HuH-7.5 (cell line): ENCODE measurements around the gene KDM5B.

Experiments
- DNase-seq: peaks from one replicate; pipeline ENCODE4 v3.0.0; 2011; ENCODE audit warnings: low spot score

Gene KDM5B

DNA sequence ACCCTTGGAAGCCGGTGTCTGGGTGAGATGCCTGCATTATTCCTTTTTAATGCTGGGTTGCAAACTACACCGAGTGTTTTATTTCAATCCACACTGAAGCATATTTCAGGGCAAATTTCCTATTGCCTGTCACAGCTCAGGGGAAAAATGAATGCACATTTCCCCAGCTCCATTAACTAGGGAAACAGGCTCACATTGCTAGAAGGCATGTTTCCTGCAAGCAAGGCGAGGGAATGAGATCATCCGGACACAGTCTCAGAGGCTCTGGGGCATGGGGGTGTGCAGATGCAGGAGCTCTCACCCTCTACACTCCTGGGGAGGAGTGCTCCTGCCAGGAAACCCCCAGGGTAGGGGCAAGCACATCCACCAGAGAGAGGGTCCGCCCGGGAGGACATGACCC, 122.6 kb downstream of the KDM5B start:
- no peak for DNase-seq

DNA sequence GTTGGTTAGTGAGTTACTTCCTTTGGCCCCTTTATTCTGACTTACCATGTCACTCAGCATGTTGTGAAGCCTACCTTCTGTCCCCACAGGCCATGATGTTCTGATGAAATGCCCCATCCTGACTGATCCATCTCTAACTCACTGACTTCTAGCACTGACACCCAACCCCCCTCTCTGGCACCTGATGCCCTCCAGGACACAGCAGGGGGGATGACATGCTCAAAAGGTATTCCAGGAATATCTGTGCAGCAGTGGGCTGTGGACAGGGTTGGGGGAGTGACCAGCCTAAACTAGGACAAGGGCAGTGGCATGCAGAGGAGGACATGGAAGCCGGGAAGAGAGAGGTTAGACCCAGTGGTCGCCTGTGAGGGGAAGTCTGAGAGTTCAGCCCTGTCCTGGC, 123.5 kb downstream of the KDM5B start:
- DNase-seq, result no peak

DNA sequence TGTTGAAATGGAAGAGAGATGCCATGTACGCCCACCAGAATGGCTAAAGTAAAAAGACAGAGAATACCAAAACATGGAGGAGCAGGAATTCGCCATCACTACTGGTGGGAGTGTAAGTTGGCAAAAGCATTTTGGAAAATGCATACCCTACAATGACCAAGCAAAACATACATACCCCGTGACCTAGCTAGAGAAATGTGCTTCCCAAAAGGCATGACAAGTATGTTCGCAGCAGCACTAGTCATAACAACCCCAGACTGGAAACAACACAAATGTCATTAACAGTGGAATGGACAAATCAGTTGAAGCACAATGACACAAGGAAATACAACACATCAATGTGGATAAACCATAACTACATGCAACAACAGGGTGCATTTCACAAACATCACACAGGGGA, 125.2 kb downstream of the KDM5B start:
- no peak for DNase-seq

GRCh38 chr1:202682477-202682876, 125.7 kb downstream of the KDM5B start:
- no peak for DNase-seq

DNA sequence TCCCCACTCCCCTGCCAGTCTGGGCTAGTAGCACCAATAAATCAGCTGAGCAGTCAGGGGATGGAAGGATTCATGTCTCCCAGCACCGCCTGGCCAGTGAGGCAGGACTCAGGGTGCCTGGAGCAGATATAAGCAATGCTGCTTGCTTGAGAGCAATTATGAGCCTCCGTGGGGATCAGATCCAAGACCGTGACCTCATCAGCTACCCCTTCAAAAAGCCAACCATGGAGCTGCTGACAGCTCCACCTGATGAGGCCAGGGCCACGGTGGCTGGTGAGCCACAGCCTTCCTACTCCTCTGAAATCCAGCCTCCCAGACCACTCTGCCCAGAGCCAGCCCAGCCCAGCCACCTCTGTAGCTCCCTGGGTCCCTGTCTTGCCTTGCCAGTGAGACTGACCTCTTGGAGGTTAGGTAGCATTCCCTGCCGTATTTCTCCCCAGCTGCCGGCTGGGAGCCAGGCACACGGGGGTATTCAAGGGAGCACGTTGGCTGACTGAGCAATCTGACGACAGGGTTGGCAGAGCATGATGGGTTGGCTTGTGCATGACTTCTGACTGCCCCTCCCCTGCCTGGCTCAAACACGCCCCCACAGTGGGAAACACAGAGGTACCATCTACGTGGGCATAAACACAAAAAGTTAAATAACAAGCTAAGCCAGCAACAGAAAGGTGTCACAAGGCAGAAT, 126.3 kb downstream of the KDM5B start:
- no peak for DNase-seq

DNA sequence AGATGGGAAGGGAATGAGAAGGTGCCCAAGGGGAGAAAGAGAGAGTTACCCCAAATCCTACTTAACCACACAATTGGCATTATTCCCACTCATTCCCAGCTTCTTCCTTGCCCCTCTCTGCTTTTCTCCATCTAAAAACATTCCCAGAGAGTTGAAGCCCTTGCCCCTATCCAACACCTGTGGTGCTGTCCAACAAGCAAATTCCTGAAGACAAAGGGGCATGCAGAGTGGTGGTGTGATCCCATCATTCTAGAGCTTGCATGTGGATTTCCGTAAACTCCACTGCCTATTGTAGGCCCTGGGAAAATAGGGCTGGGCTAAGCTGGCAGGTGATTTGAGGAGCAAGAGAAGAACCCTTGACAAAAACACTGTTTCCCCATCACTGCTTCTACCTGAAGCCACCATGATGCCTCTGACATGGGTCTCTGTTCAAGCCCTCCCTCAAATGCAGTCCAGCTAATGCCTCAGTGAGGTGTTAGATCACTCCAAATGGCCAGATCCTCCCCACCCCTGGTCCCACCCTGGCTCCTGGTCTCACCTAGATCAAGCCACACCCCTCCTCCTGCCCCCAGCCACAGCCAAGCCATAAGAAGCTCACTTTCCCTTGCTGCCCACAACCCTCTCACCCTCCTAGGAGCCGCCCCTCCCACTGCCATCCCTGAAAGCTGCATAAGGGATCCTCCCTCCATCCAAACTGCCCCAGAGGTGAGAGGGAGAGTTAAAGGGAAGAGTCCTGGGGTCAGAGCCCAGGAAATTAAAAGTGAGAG, 127.5 kb downstream of the KDM5B start:
- no peak for DNase-seq

DNA sequence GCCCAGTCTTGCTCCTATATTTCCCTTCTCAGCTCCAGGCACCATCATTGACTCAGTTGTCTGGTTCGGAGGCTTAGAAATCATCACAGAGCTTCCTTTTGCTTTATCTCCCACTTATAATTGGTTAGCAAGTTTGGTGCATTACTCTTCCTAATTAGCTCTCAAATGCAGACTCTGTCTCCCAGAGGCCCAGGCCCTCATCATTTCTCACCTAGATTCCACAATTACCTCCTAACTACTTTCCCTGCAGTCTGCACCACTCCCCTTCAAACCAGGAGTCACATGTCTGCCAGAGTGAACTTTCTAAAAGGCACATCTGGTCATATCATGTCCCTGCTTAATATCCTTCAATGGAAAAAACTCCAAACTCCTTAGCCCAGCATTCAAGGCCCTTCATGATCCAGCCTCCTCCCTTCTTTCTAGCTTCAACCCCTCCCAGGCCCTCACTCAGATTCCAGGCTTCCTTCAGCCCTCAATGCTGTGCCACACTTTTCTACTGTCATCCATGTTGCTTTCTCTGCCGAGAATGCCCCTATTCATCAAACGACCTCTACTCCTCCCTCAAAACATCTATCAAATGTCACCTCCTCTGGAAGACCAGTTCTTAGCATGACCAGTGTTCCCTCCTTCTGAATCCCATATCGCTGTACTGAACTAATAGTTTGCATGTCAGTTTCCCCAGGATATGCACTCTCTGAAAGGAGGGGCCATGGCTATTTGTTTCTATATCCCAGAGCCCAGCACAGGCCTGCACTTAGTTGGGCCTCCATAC, 128.6 kb downstream of the KDM5B start:
- no peak for DNase-seq

DNA sequence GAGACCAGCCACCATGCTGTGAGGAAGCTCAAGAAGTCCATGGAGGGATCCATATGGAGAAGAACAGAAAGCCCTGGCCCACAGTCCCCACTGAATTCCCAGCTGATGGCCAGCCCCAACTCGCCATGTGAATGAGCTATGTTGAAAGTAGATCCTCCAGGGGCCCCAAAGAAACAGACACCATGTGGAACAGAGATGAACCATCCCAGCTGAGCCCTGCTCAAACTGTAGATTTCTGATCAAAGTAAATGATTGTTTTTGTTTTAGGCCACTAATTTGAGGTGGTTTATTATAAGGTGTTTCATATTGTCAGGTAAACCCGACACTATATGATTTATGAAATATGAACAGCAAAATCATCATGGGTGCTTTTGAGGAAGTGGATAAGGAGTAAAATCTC, 130.8 kb downstream of the KDM5B start:
- DNase-seq, result no peak
